Measurements from ENCODE around the gene CD48. TPM values are rescaled to one million over a fixed set of nuclear protein-coding genes. Genes with fewer than 3 reads are reported as not detected.

CD48 gene
- total and polyA plus RNA-seq, 2 donors (not counting 1 experiment from before 2014, with no cell fraction given), result 252 to 428 TPM

DNA sequence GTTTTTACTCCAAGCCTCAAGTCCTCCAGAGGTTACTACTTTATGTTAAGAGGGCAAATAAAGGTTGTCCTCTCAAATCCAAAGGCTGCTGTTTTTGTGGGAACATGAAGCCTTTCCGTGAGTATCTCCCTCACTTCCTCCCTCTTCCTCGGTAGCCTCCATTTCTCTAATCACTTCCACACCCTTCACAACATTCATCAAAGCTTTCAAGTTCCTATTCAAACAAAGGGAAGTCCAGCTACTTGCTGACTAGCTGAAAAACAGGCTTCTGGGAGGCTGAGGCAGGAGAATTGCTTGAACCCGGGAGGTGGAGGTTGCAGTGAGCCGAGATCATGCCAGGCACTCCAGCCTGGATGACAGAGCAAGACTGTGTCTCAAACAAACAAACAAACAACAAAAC, 6.6 kb upstream of the CD48 start:
- no peak overlapping the region for H3K27ac Mint-ChIP-seq
- intact Hi-C loops (cut with micrococcal nuclease), result loop anchor here (10.0 kb wide), 1 partner anchor 417 kb away; the partner anchor contains the start of gene DEDD
- no peak for ATAC-seq (ENCODE audit: low read depth)

DNA sequence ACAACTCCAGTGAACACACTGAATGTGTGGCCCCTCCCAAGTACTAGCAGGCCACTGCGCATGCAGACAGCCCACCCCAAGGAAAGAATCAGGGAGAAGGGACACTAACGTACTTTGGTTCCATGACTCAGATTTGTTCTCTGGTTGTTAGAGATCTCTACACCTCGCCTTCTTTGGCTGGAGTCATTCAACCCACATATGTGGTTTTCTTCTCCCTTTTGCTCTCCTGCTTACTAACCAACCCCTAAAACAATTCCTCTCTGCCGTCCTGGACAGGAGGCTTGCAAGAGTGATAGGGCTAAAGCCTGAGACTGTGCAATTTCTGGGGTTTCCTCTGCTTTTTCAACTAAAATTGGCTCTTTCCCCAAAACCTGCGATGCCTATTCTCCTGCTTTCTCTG, 5.7 kb upstream of the CD48 start:
- Histone ChIP-seq H3K4me1 (ENCODE audit: control insufficient read depth in 2 of 2, insufficient read depth in 2 of 2, low read length in 2 of 2) (peaks cover 20 to 24% of the 10 kb centered on the region in 2 donors), H3K27me3 (replicated peaks in 1 of 4; ENCODE audit: control extremely low read depth in 1 of 4, control insufficient read depth in 3 of 4, insufficient read depth in 4 of 4, low read length in 3 of 4) (no peaks in the 10 kb centered on the region), H3K4me2 (replicated peaks; ENCODE audit: low read depth, low read length, poor library complexity, severe bottlenecking) (no peak overlapping the region), H3K9me3 (ENCODE audit: control extremely low read depth in 1 of 3, control insufficient read depth in 2 of 3, insufficient read depth in 1 of 3, low read length in 2 of 3) (no peaks in the 10 kb centered on the region), H3K27ac (ENCODE audit: low read length in 2 of 2) (no peak overlapping the region), H2AFZ (ENCODE audit: insufficient read depth, low read depth, low read length, poor library complexity, severe bottlenecking) (no peak overlapping the region), H3K79me2 (ENCODE audit: control insufficient read depth, insufficient read depth, low read length) (peaks cover 26% of the 10 kb centered on the region), H3K36me3 (replicated peaks in 1 of 2; ENCODE audit: control extremely low read depth in 1 of 2, control insufficient read depth in 1 of 2, extremely low read depth in 1 of 2, insufficient read depth in 2 of 2, low read length in 1 of 2) (no peaks in the 10 kb centered on the region), H3K4me3 (ENCODE audit: control extremely low read depth in 1 of 5, extremely low read depth in 1 of 5, insufficient read depth in 1 of 5, low read depth in 2 of 5, low read length in 4 of 5) (no peak overlapping the region), H4K20me1 (ENCODE audit: control insufficient read depth, insufficient read depth, low read length, poor library complexity, severe bottlenecking) (no peaks in the 10 kb centered on the region), H3K9ac (ENCODE audit: low read length) (no peak overlapping the region)
- intact Hi-C loops (cut with micrococcal nuclease), result loop anchor here (10.0 kb wide), 1 partner anchor 417 kb away; the partner anchor contains the start of gene DEDD
- Mint-ChIP-seq H3K27ac (no peak overlapping the region), H3K9me3 (ENCODE audit: insufficient read depth) (no peaks in the 10 kb centered on the region), H3K27me3 (no peaks in the 10 kb centered on the region), H3K4me3 (no peak overlapping the region), H3K4me1 (peaks cover 20% of the 10 kb centered on the region)
- TF ChIP-seq, protein P1, sequence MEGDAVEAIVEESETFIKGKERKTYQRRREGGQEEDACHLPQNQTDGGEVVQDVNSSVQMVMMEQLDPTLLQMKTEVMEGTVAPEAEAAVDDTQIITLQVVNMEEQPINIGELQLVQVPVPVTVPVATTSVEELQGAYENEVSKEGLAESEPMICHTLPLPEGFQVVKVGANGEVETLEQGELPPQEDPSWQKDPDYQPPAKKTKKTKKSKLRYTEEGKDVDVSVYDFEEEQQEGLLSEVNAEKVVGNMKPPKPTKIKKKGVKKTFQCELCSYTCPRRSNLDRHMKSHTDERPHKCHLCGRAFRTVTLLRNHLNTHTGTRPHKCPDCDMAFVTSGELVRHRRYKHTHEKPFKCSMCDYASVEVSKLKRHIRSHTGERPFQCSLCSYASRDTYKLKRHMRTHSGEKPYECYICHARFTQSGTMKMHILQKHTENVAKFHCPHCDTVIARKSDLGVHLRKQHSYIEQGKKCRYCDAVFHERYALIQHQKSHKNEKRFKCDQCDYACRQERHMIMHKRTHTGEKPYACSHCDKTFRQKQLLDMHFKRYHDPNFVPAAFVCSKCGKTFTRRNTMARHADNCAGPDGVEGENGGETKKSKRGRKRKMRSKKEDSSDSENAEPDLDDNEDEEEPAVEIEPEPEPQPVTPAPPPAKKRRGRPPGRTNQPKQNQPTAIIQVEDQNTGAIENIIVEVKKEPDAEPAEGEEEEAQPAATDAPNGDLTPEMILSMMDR (IDR thresholded peaks at IDR 0.05), result no peak
- no peak for TF ChIP-seq EZH2 (IDR thresholded peaks at IDR 0.05; ENCODE audit: borderline replicate concordance, insufficient read depth, low read depth, low read length, poor library complexity, severe bottlenecking)
- DNase-seq, result no peak
- CTCF ChIA-PET, result interaction anchor here (5.0 kb wide), 1 partner anchor 9 kb away, joined by 49 read pairs; no protein-coding TSS in a partner anchor
- no peak for ATAC-seq (ENCODE audit: low read depth)
- POLR2A ChIA-PET, result no interaction called here
- 100% methylated on average over 2 of the region's 5 CpGs for WGBS (ENCODE audit: insufficient coverage)

More for the DNA sequence above, 6.6 kb upstream of the CD48 start:
- no peaks in the 10 kb centered on the region for H3K27me3 Mint-ChIP-seq
- H2AFZ ChIP-seq (ENCODE audit: insufficient read depth, low read depth, low read length, poor library complexity, severe bottlenecking), result no peak overlapping the region
- TF ChIP-seq, protein P1 (IDR thresholded peaks at IDR 0.05), result no peak
- peaks cover 17% of the 10 kb centered on the region for H3K79me2 ChIP-seq (ENCODE audit: control insufficient read depth, insufficient read depth, low read length)
- POLR2A ChIA-PET, result no interaction called here
- H3K27ac ChIP-seq (ENCODE audit: low read length in 2 of 2), result no peak overlapping the region
- CTCF ChIA-PET, result interaction anchor here (1.0 kb wide), 1 partner anchor 9 kb away, joined by 5 read pairs; no protein-coding TSS in a partner anchor
- no peaks in the 10 kb centered on the region for H3K27me3 ChIP-seq (replicated peaks in 1 of 4; ENCODE audit: control extremely low read depth in 1 of 4, control insufficient read depth in 3 of 4, insufficient read depth in 4 of 4, low read length in 3 of 4)
- H3K4me1 ChIP-seq (ENCODE audit: control insufficient read depth in 2 of 2, insufficient read depth in 2 of 2, low read length in 2 of 2), result peaks cover 17 to 19% of the 10 kb centered on the region in 2 donors
- H3K4me1 Mint-ChIP-seq, result peaks cover 19% of the 10 kb centered on the region
- H3K9me3 ChIP-seq (ENCODE audit: control extremely low read depth in 1 of 3, control insufficient read depth in 2 of 3, insufficient read depth in 1 of 3, low read length in 2 of 3), result no peaks in the 10 kb centered on the region
- no peak overlapping the region for H3K4me3 Mint-ChIP-seq
- H3K9ac ChIP-seq (ENCODE audit: low read length), result no peak overlapping the region
- no peaks in the 10 kb centered on the region for H3K9me3 Mint-ChIP-seq (ENCODE audit: insufficient read depth)
- no peak overlapping the region for H3K4me2 ChIP-seq (replicated peaks; ENCODE audit: low read depth, low read length, poor library complexity, severe bottlenecking)
- no peak overlapping the region for H3K4me3 ChIP-seq (ENCODE audit: control extremely low read depth in 1 of 5, extremely low read depth in 1 of 5, insufficient read depth in 1 of 5, low read depth in 2 of 5, low read length in 4 of 5)
- WGBS (ENCODE audit: insufficient coverage), result 89% methylated on average over 2 of the region's 4 CpGs
- H4K20me1 ChIP-seq (ENCODE audit: control insufficient read depth, insufficient read depth, low read length, poor library complexity, severe bottlenecking), result no peaks in the 10 kb centered on the region
- H3K36me3 ChIP-seq (replicated peaks in 1 of 2; ENCODE audit: control extremely low read depth in 1 of 2, control insufficient read depth in 1 of 2, extremely low read depth in 1 of 2, insufficient read depth in 2 of 2, low read length in 1 of 2), result no peaks in the 10 kb centered on the region
- DNase-seq, result no peak
